ENCODE results near the gene PTPRK.

- TF ChIP-seq, protein P1, sequence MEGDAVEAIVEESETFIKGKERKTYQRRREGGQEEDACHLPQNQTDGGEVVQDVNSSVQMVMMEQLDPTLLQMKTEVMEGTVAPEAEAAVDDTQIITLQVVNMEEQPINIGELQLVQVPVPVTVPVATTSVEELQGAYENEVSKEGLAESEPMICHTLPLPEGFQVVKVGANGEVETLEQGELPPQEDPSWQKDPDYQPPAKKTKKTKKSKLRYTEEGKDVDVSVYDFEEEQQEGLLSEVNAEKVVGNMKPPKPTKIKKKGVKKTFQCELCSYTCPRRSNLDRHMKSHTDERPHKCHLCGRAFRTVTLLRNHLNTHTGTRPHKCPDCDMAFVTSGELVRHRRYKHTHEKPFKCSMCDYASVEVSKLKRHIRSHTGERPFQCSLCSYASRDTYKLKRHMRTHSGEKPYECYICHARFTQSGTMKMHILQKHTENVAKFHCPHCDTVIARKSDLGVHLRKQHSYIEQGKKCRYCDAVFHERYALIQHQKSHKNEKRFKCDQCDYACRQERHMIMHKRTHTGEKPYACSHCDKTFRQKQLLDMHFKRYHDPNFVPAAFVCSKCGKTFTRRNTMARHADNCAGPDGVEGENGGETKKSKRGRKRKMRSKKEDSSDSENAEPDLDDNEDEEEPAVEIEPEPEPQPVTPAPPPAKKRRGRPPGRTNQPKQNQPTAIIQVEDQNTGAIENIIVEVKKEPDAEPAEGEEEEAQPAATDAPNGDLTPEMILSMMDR (optimal IDR thresholded peaks at IDR 0.05 in 1 of 3, IDR thresholded peaks at IDR 0.05 in 1 of 3, conservative IDR thresholded peaks at IDR 0.05 in 1 of 3; ENCODE audit: extremely low read depth in 1 of 3, insufficient read depth in 2 of 3, low read length in 3 of 3): no peak
- no peak for TF ChIP-seq EZH2 (IDR thresholded peaks at IDR 0.05; ENCODE audit: low read length)
Measured at GRCh38 chr6:128156321-128157111, 363.9 kb downstream of the PTPRK start.

All from keratinocyte (primary cell).